GM18502 (cell line): ENCODE measurements around the gene NUP93.
"Not testable (repeated sequence)": the region's sequence is repeated elsewhere in the genome, so short reads cannot be mapped to it uniquely, and the experiment has no call there.

Experiments
- ATAC-seq: cut with Tn5 transposase; IDR thresholded peaks from one replicate; pipeline ENCODE4 v1.9.1; 2021; ENCODE audit warnings: mild to moderate bottlenecking; ENCODE audit not compliant: unreplicated experiment, poor library complexity

NUP93 gene

DNA sequence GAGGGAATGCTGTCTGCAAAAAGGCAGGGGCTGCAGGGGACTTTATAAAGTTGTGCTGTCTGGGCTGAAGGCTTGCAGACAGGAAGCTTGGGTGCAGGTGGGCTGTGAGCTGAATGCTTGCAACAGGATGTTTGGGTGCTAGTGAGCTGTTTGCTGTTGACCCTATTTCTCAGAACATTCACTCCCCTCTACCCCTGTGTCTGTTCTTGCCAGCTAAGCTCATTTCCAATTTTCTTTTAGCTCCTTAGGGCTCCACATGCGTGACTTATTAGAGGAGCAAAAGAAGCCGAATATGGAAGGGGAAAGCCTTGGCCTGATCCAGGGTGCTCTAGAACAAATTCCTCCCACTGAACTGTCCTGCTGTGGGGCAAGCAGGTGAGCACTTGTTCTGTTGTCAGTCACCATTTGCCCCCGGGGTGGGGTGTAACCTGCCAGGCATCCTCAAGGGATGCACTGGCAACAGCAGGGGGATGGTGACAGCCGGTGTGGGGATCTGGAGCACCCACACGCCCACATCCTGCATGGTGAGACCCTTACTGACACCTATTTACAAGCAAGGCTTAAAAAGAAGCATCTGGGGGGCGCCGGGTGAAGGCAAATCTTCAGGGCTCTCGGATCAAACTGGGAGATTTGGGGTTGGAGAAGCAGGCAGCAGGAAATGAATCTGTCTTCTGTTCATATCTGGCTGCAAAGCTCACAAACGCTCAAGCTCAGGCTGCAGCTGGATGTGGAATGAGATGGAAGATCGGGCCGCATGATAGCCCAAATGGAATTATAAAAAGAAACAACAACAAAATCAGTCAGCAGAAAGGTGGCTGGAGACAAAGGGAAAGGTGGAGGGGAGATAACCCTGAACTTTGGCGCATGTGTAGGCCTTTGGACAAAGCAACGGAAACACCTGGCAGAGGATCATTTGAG lies 21.1 kb upstream of the NUP93 start:
- no peak for ATAC-seq

DNA sequence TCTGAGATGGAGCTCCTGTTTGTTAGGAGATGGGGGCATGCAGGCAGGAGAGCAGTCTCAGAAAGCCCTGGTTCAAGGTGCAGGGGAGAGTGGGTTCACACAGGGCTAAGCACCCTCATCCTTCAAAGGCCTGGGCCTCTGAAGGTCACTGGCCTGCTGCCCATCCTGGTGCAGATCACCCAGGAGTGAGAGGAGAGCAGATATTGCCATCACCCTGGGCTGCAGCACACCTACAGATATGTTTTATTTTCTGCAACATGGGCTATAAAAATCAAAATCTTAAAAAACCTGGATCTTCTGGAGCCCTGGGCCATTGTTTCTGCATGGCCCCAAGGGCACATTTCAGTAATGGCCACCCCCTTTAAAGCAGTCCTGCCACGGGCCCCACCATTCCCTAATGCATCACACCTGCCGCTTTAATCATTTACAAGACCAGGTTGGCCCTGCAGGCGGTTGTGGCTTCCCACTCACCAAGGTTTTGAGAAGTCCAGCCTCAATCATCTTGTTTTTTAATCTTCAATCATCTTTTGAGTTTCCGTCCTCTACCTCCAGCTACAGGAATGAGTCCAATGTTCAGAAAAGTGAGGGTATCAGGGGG lies 20.4 kb upstream of the NUP93 start:
- ATAC-seq: no peak

DNA sequence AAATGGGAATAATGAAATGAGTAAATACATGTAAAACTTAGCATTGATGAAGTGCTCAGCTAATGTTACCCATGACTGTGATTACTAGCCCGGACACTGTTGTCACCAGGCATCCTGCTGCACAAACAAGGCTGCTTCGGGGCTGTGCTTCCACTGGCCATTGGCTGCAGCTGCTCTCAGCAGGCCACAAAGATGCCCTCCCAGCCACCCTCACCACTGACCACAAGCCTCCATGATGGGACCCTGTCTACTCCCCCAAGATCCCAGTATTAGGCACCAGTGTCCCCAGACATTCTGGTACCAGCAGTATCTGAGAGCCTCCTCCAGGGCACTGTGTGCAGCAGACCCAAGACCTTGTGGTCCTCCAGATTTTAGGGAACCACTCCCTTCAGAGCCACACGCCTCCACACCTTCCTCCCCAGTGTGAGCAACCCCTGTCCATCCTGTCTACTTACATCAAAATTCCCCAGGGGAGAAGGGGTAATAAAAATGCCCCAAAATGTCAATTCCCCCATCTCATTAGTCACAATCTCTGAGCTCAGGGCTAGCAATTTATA lies 19.7 kb upstream of the NUP93 start:
- ATAC-seq: no peak

DNA sequence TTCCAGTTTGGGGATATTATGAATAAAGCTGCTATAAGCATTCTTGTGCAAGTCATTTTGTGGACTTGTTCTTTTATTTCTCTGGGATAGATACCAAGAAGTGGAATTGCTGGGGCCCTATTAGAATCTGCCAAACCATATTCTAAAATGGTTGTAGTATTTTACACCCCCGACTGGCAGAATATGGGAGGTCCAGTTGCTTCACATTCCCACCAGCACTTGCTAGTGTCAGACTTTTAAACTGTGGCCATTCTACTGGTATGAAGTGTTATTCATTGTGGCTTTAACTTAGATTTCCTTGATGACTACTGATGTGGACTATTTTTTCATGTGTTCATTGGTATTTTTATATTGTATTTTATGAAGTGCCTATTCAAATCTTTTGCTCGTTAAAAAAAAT lies 18.1 kb upstream of the NUP93 start:
- no peak for ATAC-seq

DNA sequence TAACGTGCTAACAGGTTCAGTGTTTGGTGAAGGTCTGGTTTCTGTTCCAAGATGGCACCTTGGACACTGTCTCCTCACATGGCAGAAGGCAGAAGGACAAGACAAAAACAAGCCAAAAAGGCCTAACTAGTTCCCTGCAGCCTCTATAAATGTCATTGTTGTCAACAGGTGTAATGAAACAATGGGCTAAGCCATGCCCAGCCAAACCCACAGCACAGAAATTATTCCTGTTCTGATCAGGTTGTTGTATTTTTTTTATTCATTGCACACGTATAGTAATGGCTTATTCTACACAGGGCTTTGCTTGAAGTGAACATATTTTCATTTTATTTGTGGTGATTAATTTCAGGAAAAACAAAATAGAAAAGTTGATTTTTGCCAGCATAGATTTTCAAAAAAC lies 16.1 kb upstream of the NUP93 start:
- no peak for ATAC-seq

DNA sequence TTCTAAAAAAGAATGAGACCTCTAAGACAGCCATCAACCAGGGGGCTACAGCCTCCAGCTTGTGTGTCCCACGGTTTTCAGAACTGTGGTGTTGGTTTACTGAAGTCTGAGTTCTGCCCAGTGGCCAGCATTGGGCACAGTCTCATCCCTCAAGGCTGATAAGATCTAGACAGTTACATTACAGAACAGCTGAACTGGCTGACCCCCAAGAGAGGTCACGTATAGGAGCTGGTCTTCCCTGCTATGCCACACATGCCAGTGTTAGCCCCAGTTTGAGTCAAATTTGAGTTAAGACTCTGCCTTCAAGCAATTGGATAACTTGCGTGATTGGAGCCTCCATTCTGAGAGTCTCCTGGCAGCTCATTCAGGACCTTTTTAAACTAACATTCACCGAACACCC lies 14.8 kb upstream of the NUP93 start:
- no peak for ATAC-seq

DNA sequence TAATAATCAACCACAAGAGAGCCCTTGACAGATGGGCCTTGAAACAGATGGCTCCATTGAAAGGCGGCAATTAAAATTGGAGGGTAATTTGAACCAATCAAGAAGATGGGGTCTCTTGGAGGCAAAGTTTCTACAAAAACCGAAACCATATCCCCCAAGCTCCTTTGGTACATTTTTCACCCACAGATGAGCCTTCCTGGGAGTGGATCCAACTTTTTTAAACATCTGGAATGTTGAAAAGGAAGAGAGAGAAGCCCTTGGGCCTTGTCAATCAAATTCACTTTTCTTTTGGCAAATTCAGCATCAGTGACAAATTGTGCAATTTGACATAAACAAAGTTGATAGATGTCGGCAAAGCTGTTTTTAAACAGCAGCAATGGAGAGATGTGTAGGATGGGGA lies 13.2 kb upstream of the NUP93 start:
- no peak for ATAC-seq

DNA sequence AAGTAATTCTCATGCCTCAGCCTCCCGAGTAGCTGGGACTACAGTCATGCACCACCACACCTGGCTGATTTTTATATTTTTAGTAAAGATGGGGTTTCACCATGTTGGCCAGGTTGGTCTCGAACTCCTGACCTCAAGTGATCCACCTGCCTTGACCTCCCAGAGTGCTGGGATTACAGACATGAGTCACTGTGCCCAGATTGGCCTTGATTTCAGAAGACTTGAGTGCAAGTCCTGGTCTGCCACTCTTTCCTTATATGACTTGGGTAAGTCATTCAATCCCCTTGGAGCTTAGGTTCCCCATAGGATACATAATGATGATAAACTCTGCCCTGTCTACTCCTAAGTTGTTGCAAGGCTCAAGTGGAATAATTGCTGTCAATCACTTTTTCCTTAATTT lies 12.4 kb upstream of the NUP93 start:
- ATAC-seq: not testable (repeated sequence)

DNA sequence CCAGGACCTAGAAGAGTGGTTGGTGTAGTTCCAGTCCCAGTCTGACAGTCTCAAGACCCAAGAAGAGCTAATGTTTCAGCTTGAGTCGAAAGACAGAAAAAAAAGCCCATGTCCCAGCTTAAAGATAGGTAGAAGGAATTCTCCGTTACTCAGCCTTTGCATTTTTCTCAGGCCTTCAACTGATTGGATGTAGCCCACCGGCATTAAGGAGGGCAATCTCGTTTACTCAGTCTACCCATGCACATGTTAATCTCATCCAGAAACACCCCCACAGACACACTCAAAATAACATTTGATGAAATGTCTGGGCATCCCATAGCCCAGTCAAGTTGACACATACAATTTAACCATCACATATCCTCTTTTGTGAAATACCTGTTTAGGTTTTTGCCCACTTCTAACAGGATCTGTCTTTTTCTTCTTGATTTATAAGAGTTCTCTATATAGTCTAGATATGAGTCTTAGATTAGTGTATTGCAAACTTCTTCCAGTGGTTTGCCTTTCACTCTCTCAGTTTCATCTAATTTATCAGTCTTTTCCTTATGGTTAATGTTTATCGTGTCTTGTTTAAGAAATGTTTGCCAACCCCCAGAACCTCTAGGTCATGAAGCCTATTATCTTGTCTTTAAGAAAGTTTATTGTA lies 7.6 kb upstream of the NUP93 start:
- no peak for ATAC-seq

DNA sequence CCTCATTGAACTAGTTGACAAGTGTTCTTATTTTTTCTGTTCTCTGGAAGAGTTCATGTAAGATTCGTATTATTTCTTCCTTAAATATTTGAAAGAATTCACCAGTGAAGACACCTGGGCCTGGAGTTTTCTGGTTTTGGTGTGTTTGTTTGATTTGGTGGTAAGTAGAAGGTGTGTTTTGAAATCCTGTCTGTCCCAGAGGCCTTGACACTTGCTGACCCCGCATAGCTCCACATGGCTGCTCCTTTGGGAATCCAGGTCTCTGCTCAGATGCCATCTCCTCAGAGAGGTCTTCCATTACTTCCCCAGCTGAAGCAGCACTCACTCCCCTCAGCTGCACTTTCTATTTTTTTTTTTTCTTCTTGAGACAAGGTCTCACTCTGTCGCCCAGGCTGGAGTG lies 5.7 kb upstream of the NUP93 start:
- no peak for ATAC-seq

DNA sequence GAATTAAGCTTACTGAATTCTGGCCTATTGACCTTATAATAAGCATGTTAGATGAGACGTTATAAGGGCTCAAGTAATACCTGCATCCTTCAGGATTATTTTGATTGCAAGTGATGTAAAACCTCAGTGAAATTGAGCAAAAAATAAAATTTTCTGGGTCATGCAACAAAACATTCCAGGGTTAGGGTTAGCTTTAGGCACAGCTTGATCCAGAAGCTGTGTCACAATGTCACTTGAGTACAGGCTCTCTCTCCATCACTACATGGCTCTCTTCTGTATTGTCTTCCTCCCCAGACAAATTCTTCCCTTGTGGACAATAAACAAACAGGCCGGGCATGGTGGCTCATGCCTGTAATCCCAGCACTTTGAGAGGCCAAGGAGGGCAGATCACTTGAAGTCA lies 3.6 kb upstream of the NUP93 start:
- ATAC-seq: no peak

DNA sequence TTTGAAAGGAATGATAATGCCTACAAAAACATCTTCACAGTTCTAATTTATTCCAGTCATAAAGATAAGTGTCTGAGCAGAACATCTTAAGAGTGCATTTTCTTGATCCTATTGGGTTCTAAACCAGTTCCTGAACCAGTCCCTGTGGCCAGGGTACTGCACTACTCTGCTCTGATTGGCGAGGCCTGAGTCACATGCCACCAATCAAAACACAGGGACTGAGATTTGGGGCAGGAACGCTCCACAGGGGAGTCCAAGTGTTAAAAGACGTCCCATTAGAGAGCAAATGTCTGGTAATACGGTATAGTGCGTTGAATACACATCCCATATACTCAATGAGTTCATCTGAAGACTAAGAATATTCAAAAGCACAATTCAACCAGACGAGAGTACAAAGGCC lies 3.0 kb upstream of the NUP93 start:
- ATAC-seq: no peak

DNA sequence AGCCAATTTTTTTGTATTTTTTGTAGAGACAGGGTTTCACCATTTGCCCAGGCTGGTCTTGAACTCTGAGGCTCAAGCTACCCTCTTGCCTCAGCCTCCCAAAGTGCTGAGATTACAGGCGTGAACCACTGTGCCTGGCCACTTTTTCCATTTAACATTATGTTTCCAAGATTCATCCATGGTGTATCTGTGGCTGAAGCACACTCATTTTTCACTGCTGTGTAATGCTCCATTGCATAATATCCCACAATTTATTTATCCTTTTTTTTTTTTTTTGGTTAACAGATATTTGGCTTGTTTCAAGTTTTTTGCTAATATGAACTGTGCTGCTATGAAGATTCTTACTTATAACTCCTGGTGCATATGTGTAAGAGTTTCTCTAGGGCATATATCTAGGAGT lies 1.9 kb upstream of the NUP93 start:
- no peak for ATAC-seq

DNA sequence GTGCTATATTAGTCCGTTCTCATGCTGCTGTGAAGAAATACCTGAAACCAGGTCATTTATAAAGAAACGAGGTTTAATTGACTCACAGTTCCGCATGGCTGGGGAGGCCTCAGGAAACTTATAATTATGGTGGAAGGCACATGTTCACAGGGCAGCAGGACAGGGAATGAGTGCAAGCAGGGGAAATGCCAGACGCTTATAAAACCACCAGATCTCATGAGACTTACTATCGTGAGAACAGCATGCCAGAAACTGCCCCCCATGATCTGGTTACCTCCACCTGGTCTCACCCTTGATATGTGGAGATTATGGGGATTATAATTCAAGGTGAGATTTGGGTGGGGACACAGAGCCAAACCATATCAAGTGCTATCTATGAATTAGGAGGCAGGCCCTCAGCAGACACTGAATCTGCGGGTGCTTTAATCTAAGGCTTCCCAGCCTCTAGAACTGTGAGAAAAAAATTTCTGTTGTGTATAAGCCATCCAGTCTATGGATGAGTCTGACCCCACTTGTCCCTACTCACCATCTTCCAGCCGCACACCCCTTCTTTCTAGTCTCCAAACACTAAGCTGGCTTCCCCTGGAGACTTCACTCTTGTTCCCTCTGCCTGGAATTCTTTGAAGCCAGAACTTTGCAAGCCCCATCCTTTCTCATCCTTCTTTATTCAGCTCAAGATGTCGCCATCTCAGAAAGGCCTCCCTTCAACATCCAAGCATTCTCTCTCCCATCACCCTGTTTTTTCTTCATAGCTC lies 772 bp upstream of the NUP93 start:
- ATAC-seq: no peak

DNA sequence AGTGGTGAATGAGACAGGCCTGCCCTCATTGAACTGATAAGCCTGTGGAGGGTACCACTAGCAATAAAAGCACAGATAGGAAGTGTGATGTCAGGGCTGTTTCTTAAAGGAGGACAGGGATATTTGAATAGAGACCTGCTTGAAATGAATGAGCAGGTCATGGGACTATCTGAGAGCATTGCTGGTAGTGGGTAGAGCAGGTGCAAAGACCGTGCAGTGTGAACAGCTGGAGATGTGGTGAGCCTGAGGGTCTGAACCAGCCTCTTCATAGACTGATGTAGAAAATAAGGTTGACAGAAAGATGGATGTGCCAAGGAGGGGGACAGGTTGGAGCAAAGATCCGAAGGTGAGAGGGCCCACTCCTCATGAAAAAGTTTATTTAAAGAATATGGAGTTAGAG lies 2.4 kb downstream of the NUP93 start:
- ATAC-seq: peak; percentile 51

DNA sequence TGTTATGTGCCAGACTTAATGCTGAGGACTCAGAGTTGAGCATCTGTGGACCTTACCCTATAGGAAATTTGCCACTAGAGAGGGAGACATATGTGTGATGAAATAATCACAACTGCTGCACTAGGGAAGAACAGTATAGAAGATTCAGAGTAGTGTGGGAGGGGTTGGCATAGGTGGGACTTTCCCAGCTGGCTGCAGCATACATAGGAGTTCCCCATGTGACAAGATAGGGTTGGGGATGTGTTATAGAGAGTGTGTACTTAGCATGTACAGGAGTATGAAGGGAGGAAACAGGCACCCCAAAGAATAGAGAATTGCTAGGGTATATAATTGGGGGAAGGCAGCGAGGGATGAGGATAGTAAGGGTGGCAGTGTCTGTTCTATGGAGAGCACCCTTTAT lies 2.9 kb downstream of the NUP93 start:
- no peak for ATAC-seq

DNA sequence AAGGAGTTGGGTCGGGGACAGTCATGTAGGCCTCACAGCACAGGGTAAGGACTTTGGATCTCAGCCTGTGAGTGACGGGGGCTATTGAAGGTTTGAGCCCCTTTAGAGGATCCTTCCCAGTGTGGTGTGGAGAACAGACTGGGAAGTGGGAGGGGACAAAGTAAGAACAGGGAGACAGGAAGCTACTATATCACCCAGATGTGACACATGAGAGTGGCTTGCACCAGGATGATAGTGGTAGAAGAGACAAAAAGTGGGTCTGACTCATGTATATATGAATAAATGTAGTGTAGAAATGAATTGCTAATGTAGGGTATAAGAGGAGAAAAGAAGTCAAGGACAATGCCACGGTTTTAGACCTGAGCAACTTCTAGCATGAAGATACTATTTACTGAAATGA lies 4.5 kb downstream of the NUP93 start:
- ATAC-seq: no peak

DNA sequence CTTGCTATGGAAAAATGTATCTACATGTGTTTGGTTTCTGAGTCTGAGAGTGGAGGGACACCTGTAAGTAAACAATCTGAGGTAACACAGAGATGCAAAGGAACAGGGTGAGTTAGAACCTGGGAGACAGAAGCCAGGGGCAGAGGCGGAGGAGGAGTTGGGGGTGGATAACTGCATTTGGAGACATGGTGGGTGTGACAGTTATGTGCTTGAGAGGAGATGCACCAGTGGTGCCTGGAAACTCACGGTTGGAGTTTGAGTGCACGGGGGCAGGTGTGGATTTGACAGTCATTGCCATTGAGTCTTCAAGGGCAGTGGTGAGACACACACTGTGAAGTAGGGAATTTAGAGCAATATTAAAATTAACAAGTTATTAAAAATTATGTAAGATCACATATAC lies 6.5 kb downstream of the NUP93 start:
- ATAC-seq: no peak

DNA sequence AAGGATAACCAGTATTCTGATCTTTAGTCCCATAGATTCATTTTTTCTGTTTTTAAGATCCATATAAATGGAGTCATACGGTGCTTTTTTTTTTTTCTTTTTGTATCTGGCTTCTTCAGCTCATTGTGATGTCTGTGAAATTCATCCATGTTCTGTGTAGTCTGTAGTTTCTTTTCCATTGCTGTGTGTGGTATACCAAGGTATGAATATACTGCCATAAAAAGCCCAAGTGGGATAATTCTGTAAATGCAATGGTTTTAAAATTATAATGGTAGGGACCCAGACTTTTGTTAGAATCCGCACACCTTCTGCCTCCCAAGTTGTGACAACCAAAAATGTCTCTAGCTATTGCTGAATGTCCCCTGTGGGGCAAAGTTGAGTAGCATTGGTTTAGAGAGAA lies 7.6 kb downstream of the NUP93 start:
- ATAC-seq: no peak

DNA sequence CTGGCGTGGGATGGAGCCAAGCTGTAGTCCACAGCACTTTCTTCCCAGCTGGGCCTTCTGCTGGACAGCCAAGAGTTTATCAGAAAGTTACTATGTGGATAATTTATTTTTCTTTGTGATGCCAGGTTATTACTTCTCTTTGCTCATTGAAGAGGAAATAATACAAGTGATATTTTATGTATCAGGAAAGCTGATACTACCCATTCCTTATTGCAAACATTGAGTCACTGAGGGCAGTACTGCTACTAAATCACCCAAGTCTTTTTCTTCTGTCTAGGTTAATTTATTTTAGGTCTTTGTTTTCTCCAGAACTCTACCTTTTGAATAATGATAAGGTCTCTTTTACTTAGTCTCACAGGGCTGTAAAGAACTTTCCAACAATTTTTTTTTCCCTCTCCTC lies 8.3 kb downstream of the NUP93 start:
- ATAC-seq: no peak

DNA sequence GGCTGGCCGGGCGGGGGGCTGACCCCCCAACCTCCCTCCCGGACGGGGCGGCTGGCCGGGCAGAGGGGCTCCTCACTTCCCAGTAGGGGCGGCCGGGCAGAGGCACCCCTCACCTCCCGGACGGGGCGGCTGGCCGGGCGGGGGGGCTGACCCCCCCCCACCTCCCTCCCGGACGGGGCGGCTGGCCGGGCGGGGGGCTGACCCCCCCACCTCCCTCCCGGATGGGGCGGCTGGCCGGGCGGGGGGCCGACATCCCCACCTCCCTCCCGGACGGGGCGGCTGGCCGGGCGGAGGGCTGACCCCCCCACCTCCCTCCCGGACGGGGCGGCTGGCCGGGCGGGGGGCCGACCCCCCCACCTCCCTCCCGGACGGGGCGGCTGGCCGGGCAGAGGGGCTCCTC lies 9.4 kb downstream of the NUP93 start:
- not testable (repeated sequence) for ATAC-seq
